Measurements from ENCODE around the gene NTRK3.
"Not testable (repeated sequence)": the region's sequence is repeated elsewhere in the genome, so short reads cannot be mapped to it uniquely, and the experiment has no call there.

NTRK3 gene

GRCh38 chr15:87849181-87849580, 407.4 kb downstream of the NTRK3 start:
- DNase-seq (ENCODE audit: extremely low read depth in 1 of 2, low read depth in 1 of 2): no peak

DNA sequence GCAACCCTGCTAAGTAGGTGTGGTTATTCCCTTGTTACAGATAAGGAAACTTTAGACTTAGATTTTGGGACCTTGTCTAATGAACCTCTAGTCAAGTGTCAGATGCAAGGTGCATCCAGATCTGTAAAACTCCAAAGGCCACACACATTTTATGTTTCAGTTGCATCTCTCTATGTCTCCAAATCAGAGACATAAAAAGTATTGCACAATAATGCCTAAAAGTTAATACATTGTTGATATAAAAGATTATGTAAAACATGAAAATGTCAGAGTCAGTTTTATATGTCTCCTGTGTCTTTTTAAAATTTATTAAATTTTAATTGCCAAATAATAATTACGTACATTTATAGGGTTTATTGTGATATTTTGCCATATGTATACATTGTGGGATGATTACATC, 408.5 kb downstream of the NTRK3 start:
- DNase-seq (ENCODE audit: extremely low read depth in 1 of 2, low read depth in 1 of 2): no peak

GRCh38 chr15:87846746-87847145, 409.8 kb downstream of the NTRK3 start:
- DNase-seq (ENCODE audit: extremely low read depth in 1 of 2, low read depth in 1 of 2): no peak

- no peak for DNase-seq (ENCODE audit: extremely low read depth in 1 of 2, low read depth in 1 of 2)
These were observed 413.2 kb downstream of the NTRK3 start for GRCh38 chr15:87843312-87843711.

GRCh38 chr15:87841426-87841998, 415.0 kb downstream of the NTRK3 start:
- DNase-seq (ENCODE audit: extremely low read depth in 1 of 2, low read depth in 1 of 2): no peak

GRCh38 chr15:87835830-87836229, 420.7 kb downstream of the NTRK3 start:
- DNase-seq (ENCODE audit: extremely low read depth in 1 of 2, low read depth in 1 of 2): not testable (repeated sequence)

DNA sequence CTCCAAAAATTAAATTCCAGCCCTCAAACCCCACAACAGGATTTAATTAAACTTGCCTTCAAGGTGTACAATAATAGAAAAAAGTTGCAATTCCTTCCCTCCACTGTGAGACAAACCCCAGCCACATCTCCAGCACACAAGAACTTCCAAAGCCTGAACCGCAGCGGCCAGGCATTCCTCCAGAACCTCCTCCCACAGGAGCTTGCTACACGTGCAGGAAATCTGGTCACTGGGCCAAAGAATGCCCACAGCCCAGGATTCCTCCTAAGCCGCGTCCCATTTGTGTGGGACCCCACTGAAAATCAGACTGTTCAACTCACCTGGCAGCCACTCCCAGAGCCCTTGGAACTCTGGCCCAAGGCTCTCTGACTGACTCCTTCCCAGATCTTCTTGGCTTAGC, 423.2 kb downstream of the NTRK3 start:
- DNase-seq (ENCODE audit: extremely low read depth in 1 of 2, low read depth in 1 of 2): not testable (repeated sequence)

DNA sequence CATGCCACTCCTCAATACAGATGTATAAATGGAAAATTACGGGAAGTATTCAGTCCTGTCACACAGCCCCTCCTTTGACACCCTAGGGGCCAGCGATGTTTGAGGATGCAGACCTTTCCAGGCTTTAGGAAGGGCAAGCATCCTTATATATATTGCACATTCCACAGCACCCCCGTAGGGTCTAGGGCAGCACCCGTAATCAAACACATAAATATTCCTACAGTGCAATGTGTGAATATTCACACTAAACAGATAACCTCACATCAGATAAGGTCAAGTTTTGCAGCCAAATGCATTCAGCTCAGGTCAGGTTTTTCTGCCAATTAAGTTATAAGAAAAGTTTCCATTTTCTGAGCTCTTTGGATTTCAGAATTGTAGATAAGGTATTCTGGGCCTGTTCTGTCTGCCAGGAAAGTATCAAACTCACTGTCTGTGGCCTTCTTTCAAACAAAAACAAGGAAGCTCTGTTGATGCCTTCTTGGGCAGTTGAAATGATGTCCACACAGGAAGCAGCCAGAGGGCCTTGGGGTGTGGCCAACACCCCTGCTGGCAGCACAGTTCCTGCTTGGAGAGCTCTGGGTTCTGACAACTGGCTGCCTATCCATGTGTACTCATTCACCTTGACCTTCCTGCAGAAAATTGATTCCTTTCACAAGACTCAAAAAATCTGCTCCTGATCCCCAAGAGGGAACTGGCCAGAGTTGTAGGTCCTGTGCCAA, 427.0 kb downstream of the NTRK3 start:
- DNase-seq (ENCODE audit: extremely low read depth in 1 of 2, low read depth in 1 of 2): no peak

DNA sequence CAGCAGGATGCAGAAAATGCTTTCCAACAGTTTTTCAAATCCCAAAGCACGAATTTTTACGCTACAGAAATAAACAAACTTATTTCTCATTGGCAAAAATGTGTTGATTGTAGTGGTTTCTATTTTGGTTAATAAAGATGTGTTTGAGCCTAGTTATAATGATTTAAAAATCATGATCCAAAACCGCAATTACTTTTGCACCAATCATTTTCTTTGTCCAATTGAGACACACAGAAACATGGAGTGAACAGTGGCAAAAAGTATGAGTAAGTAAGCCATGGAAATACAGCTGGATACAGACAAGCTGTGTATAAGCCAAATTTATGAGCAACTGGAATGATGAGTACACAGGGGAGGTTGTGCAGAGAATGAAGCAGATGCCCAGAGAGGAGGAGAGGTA, 427.9 kb downstream of the NTRK3 start:
- no peak for DNase-seq (ENCODE audit: extremely low read depth in 1 of 2, low read depth in 1 of 2)

GRCh38 chr15:87827131-87827530, 429.4 kb downstream of the NTRK3 start:
- no peak for DNase-seq (ENCODE audit: extremely low read depth in 1 of 2, low read depth in 1 of 2)

DNA sequence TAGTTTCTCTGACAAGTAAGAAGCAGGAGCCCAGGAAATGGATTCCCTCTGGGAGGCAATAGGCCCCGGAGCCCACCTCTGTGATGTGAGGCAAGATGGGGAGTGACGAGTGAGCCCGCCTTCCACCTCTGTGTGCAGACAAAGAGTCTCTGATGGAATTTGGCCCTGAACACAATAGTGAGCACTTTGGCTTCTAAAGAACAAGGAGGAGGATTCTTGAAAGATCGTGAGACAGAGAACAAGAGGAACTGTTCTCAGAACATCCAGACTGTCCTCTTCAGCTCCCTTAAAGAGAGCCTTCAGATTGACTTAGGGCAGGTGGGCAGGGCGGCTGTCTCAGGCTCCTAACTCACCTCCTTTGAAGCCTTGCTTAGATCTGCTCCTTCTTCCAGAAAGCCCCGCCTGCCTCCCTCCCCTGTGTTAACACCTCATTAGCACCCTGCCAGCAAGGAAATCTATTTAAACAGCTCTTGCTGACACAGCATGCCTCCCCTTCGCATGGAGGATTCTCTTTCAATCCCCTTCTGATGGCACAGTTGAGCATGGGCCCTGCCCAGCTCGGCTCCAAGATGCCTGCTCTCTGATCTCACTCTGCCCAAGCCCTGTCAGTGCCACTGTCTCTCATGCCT, 430.3 kb downstream of the NTRK3 start:
- no peak for DNase-seq (ENCODE audit: extremely low read depth in 1 of 2, low read depth in 1 of 2)

- no peak for DNase-seq (ENCODE audit: extremely low read depth in 1 of 2, low read depth in 1 of 2)
These were observed 437.8 kb downstream of the NTRK3 start for GRCh38 chr15:87818756-87819155.

DNA sequence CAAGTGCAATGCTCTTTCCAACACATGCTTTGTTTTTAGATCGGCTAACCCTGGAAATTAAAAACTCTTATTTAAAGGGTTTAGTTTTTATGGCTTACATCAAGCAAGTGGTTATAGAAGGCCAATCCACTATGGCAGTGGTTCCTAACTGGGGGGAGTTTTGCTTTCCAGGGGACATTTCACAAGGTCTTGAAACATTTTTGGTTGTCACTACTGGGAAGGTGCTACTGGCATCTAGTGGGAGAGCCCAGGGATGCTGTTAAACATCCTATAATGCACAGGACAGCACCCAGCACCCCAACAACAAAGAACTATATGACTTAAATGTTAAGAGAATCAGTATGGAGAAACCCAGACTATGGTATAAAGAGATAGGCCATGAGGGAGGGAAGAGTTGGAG, 439.0 kb downstream of the NTRK3 start:
- DNase-seq (ENCODE audit: extremely low read depth in 1 of 2, low read depth in 1 of 2): no peak

DNA sequence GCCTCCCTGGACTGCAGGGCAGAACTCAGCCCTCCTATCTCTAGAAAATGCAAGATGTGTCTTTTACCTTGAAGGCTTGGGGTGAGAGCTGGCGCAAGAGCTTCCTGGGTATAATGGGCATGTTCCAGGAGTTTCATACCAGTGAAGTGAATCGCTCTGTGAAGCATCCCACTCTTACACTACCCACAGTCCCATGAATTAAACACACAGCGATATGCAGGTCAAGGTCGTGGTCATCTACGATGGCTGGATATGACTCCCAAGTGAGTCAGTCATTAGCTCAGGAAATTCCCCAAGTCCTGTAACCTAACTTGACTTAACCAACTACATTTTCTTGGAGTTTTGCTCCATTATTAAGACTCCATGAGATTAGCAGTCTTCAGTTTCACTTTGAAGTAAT, 439.7 kb downstream of the NTRK3 start:
- no peak for DNase-seq (ENCODE audit: extremely low read depth in 1 of 2, low read depth in 1 of 2)

GRCh38 chr15:87816016-87816415, 440.5 kb downstream of the NTRK3 start:
- no peak for DNase-seq (ENCODE audit: extremely low read depth in 1 of 2, low read depth in 1 of 2)

All from stimulated activated CD8-positive, alpha-beta memory T cell treated with anti-CD3 and anti-CD28 coated beads, Interleukin-7, amount 100 ng/mL, for 48 hours (primary cell).